Thyroid gland (tissue), 4 donors: ENCODE results near the gene MIAT. TPM values are rescaled to one million over a fixed set of nuclear protein-coding genes. Genes with fewer than 3 reads are reported as not detected.

Experiments
- DNase-seq, 2 donors: peaks; one replicate each; pipeline ENCODE4 v3.0.0-alpha.2; 2019
- H3K27ac ChIP-seq, 3 donors: fragments of 200-600 bp; sonication (generic); 1 replicate in 2 of 3; 2 replicates in 1 of 3; pipeline ENCODE4 v1.5.1; 2016 to 2019; ENCODE audit warnings: mild to moderate bottlenecking in 1 of 3, moderate library complexity in 1 of 3
- H3K27me3 ChIP-seq: fragments of 200-600 bp; sonication (generic); one replicate; pipeline ENCODE4 v1.5.1; 2019
- H3K36me3 ChIP-seq, 2 donors: fragments of 200-600 bp; sonication (generic); one replicate each; pipeline ENCODE4 v1.5.1; 2016 to 2019
- H3K4me1 ChIP-seq, 2 donors: fragments of 200-600 bp; sonication (generic); one replicate each; pipeline ENCODE4 v1.5.1; 2017 to 2019
- H3K4me3 ChIP-seq, 3 donors: fragments of 200-600 bp; sonication (generic); replicated peaks in 1 of 3; 1 replicate in 2 of 3; 2 replicates in 1 of 3; pipeline ENCODE4 v1.5.1; 2016; ENCODE audit warnings: mild to moderate bottlenecking in 1 of 3
- H3K9me3 ChIP-seq: fragments of 200-600 bp; sonication (generic); one replicate; pipeline ENCODE4 v1.5.1; 2017
- POLR2A ChIP-seq, 2 donors: fragments of 450-650 bp; IDR thresholded peaks; one replicate each; pipeline ENCODE4 v1.6.1; 2017; ENCODE audit warnings: antibody characterized with exemption in 2 of 2, mild to moderate bottlenecking in 2 of 2, moderate library complexity in 1 of 2
- WGBS, 2 donors: methylation state at CpG; one replicate each; pipeline ENCODE4 v1.1.5; 2017; 5-methylcytosine and 5-hydroxymethylcytosine counted together
- intact Hi-C: fragments of 100-400 bp; cut with DNase I; formaldehyde crosslinking; loops from one replicate; pipeline ENCODE4 v1.15.1; 2023
- total RNA-seq, 4 donors: library from RNA; depleted of rRNA; stranded (reverse); fragments of >200 nt; gene quantifications; one replicate each; pipeline ENCODE4 v1.2.3, GENCODE V29; 2016
- TF ChIP-seq, protein P1 (sequence below), 6 experiments: fragments of 200-600 bp in 3 of 6; fragments of 450-650 bp in 3 of 6; sonication (generic) in 3 of 6; IDR thresholded peaks; one replicate each; pipeline ENCODE4 v1.5.1; 2016 to 2019; ENCODE audit warnings: antibody characterized with exemption in 6 of 6, mild to moderate bottlenecking in 2 of 6, inconsistent platforms in 1 of 6, moderate library complexity in 1 of 6

The MIAT gene
- total RNA-seq, 4 donors from 2014 or later: 0.67 to 2.6 (median 1.2) TPM

DNA sequence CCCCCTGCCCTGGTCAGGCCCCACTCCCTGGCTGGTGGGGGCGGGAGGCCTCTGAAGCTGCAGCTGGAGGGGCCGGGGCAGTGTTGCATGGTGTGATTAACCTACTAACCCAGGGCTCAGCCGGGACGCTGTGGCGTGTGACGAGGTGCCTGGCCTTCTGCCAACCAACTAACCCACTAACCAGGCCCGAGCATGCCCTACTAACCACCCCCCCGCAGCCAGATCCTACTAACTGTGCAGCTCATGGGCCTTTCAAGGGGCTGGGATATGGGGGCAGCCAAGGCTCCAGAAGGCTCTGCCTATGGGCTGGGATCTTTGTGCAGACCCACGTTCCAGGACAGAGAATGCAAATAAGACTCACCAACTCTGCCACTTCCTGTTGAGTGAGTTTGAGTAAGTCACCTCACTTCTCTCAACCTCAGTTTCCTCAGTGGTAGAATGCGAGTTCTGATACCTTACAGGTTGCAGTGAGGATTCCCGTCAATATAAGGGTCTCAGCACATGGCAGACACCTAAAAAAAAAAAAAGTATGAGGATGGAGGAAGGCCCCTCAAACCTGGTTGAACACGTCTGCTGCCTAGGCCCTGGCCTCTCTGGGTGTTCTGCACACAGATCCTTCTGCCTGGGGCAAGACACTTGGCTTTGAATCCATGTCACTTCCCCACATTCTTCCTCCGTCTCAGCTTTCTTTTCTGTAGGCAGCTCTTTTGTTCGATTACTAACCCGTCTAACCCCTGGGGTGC is 14.1 kb downstream of the MIAT start:
- 87 to 88% methylated on average over 11 to 15 of the region's 15 CpGs for WGBS, 2 donors
- peak; percentile 17 to 25 for DNase-seq
- Histone ChIP-seq H3K4me3 (no peak overlapping the region), H3K27ac (peak overlapping the region; percentile 94 to 98 (median 94)), H3K4me1 (peaks cover 19 to 32% of the 10 kb centered on the region in 2 donors), H3K9me3 (no peaks in the 10 kb centered on the region), H3K27me3 (no peaks in the 10 kb centered on the region), H3K36me3 (no peaks in the 10 kb centered on the region)
- TF ChIP-seq POLR2A (IDR thresholded peaks at IDR 0.05): no peak
- TF ChIP-seq, protein P1, sequence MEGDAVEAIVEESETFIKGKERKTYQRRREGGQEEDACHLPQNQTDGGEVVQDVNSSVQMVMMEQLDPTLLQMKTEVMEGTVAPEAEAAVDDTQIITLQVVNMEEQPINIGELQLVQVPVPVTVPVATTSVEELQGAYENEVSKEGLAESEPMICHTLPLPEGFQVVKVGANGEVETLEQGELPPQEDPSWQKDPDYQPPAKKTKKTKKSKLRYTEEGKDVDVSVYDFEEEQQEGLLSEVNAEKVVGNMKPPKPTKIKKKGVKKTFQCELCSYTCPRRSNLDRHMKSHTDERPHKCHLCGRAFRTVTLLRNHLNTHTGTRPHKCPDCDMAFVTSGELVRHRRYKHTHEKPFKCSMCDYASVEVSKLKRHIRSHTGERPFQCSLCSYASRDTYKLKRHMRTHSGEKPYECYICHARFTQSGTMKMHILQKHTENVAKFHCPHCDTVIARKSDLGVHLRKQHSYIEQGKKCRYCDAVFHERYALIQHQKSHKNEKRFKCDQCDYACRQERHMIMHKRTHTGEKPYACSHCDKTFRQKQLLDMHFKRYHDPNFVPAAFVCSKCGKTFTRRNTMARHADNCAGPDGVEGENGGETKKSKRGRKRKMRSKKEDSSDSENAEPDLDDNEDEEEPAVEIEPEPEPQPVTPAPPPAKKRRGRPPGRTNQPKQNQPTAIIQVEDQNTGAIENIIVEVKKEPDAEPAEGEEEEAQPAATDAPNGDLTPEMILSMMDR (IDR thresholded peaks at IDR 0.05): no peak
- intact Hi-C loops: loop anchor here (10.0 kb wide), 1 partner anchor 1133 kb away; the partner anchor contains the start of gene MN1

DNA sequence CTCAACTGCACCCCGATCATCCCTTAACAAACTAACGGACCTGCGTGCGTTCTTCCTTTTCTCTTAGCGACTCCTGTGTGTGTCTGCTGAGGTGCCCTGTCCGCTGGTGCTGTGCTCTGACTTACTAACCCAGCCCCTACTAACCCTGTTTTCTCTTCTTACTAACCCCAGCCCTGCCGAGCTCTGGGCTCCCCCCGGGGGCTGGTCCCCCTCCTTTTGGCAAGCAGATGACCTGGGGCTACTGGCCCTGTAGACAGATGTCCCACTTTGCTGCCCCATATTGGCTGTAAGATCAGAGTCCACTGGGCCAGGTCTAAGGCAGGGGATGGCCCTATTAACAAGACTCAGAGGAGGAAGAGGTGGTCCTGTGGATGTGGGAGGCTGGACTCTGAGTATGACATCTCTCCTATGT is 14.7 kb downstream of the MIAT start:
- DNase-seq: no peak
- H3K4me3 ChIP-seq: peak overlapping the region in 1 of 3 donors; percentile 76
- no peak for TF ChIP-seq POLR2A (IDR thresholded peaks at IDR 0.05)
- TF ChIP-seq, protein P1 (IDR thresholded peaks at IDR 0.05): peak in 1 of 6 experiments; percentile 7
- intact Hi-C loops: loop anchor here (10.0 kb wide), 1 partner anchor 1133 kb away; the partner anchor contains the start of gene MN1
- peak overlapping the region; percentile 94 to 98 (median 94) for H3K27ac ChIP-seq
- no peaks in the 10 kb centered on the region for H3K27me3 ChIP-seq
- 81 to 92% methylated on average over 8 of the region's 8 CpGs for WGBS, 2 donors
- peaks cover 19 to 32% of the 10 kb centered on the region in 2 donors for H3K4me1 ChIP-seq
- H3K9me3 ChIP-seq: no peaks in the 10 kb centered on the region
- H3K36me3 ChIP-seq: no peaks in the 10 kb centered on the region

DNA sequence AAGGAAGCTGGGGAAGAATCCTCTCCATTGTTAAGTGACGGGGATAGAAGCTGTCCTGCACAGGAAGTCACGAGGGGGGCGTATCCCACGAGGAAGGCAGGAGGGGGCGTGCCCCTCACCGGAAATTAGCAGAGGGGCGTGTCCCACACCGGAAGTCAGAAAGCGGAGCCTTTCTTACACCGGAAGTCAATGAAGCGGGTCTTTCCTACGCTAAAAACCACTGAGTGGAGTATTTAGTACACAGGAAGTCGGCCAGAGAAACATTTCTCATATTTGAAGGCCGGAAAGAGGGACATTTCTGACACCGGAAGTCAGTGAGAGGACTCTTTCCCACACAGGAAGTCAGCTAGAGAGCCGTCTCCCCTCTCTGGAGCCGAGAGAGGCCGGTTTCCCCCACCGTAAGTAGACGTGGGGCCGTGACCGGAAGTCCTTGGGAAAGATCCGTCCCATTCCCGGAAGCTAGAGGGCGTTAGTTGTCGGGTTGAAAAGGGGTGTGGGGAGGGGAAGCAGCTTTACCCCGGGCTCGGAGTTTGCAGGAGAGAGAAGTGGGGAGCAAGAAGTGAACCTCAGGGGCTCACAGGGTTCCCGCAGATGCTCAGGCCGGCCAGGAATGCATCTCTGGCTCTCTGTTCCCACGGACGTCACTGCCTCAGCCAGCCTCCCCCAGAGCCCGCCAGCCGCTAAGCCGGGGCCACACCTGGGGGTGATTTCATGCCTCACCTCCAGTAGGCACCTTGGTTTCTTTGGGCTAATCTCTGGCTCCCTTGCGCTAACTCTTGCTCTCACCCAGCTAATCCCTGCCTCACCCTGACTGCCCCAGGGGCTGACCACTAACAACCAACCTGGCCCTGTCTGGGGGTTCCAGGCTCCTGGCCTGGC is 15.4 kb downstream of the MIAT start:
- H3K4me1 ChIP-seq: peaks cover 19 to 32% of the 10 kb centered on the region in 2 donors
- TF ChIP-seq POLR2A (IDR thresholded peaks at IDR 0.05): peak in 1 of 2 donors; percentile 51
- TF ChIP-seq, protein P1 (IDR thresholded peaks at IDR 0.05): peak in 4 of 6 experiments; percentile 27 to 55 (median 50)
- 0 to 1% methylated on average over 35 to 36 of the region's 36 CpGs for WGBS, 2 donors
- H3K36me3 ChIP-seq: no peaks in the 10 kb centered on the region
- intact Hi-C loops: loop anchor here (10.0 kb wide), 1 partner anchor 1132 kb away; the partner anchor contains the start of gene MN1
- peak overlapping the region; percentile 94 to 98 (median 94) for H3K27ac ChIP-seq
- H3K9me3 ChIP-seq: no peaks in the 10 kb centered on the region
- no peaks in the 10 kb centered on the region for H3K27me3 ChIP-seq
- peak overlapping the region; percentile 57 to 82 (median 76) for H3K4me3 ChIP-seq
- peak; percentile 90 to 92 for DNase-seq

DNA sequence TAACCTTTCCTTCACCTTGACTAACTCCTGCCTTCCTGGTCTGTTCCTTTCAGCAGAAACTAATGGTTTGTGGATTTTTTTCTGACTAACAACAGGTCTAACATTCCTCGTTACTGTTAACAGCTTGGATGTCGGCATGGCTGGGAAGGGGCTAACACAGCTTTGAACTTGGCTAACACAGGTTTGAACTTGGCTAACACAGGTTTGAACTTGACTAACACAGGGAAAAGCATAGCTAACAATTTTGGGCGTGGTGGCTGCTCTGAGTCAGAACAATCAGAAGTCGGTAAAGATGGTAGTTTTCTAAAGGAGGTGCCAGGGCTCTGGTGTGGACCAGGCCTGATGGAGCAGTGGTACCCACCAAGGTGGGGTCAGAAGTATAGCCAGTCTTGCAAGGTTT is 16.1 kb downstream of the MIAT start:
- WGBS, 2 donors: 34 to 41% methylated on average over 4 of the region's 4 CpGs
- intact Hi-C loops: loop anchor here (10.0 kb wide), 1 partner anchor 1131 kb away; the partner anchor contains the start of gene MN1

More for the DNA sequence above, 16.1 kb downstream of the MIAT start:
- peak overlapping the region; percentile 57 to 82 (median 76) for H3K4me3 ChIP-seq
- H3K27ac ChIP-seq: peak overlapping the region; percentile 94 to 98 (median 94)
- TF ChIP-seq, protein P1 (IDR thresholded peaks at IDR 0.05): no peak
- TF ChIP-seq POLR2A (IDR thresholded peaks at IDR 0.05): no peak
- no peaks in the 10 kb centered on the region for H3K36me3 ChIP-seq
- no peaks in the 10 kb centered on the region for H3K27me3 ChIP-seq
- peaks cover 19 to 32% of the 10 kb centered on the region in 2 donors for H3K4me1 ChIP-seq
- DNase-seq: no peak
- no peaks in the 10 kb centered on the region for H3K9me3 ChIP-seq
